Measurements from ENCODE around the gene CTNNA3.

CTNNA3 gene

GRCh38 chr10:66803174-66803573 is 892.8 kb downstream of the CTNNA3 start:
- H3K27me3 ChIP-seq: no peaks in the 10 kb centered on the region
- no peaks in the 10 kb centered on the region for H3K9me3 ChIP-seq
- TF ChIP-seq CTCF (IDR thresholded peaks at IDR 0.05; ENCODE audit: low read depth, low read length): no peak
- H3K4me1 ChIP-seq: no peaks in the 10 kb centered on the region; the same call in 1 of the 2 replicates
- no peak for DNase-seq
- H3K36me3 ChIP-seq: no peaks in the 10 kb centered on the region
- no peak overlapping the region for H3K4me3 ChIP-seq (ENCODE audit: low read depth, low read length)

- H3K9me3 ChIP-seq: no peaks in the 10 kb centered on the region
- no peaks in the 10 kb centered on the region for H3K36me3 ChIP-seq
- H3K4me1 ChIP-seq: no peaks in the 10 kb centered on the region; the same call in 1 of the 2 replicates
- DNase-seq: no peak
- no peak overlapping the region for H3K4me3 ChIP-seq (ENCODE audit: low read depth, low read length)
- TF ChIP-seq CTCF (IDR thresholded peaks at IDR 0.05; ENCODE audit: low read depth, low read length): no peak
- H3K27me3 ChIP-seq: no peaks in the 10 kb centered on the region
These were observed 896.5 kb downstream of the CTNNA3 start for GRCh38 chr10:66799474-66799873.

GRCh38 chr10:66795866-66796265 is 900.1 kb downstream of the CTNNA3 start:
- H3K36me3 ChIP-seq: no peaks in the 10 kb centered on the region
- no peaks in the 10 kb centered on the region for H3K4me1 ChIP-seq
- no peaks in the 10 kb centered on the region for H3K9me3 ChIP-seq
- no peak for DNase-seq
- TF ChIP-seq CTCF (IDR thresholded peaks at IDR 0.05; ENCODE audit: low read depth, low read length): no peak
- H3K27me3 ChIP-seq: no peaks in the 10 kb centered on the region
- H3K4me3 ChIP-seq (ENCODE audit: low read depth, low read length): no peak overlapping the region

GRCh38 chr10:66792441-66792840 is 903.6 kb downstream of the CTNNA3 start:
- Histone ChIP-seq H3K36me3 (no peaks in the 10 kb centered on the region), H3K27me3 (no peaks in the 10 kb centered on the region), H3K4me1 (no peaks in the 10 kb centered on the region), H3K9me3 (no peaks in the 10 kb centered on the region), H3K4me3 (ENCODE audit: low read depth, low read length) (no peak overlapping the region)
- TF ChIP-seq CTCF (IDR thresholded peaks at IDR 0.05; ENCODE audit: low read depth, low read length): no peak
- DNase-seq: no peak

- DNase-seq: peak; percentile 5
- H3K9me3 ChIP-seq: no peaks in the 10 kb centered on the region
- no peaks in the 10 kb centered on the region for H3K4me1 ChIP-seq
- no peak for TF ChIP-seq CTCF (IDR thresholded peaks at IDR 0.05; ENCODE audit: low read depth, low read length)
- no peaks in the 10 kb centered on the region for H3K36me3 ChIP-seq
- H3K4me3 ChIP-seq (ENCODE audit: low read depth, low read length): peak overlapping the region; percentile 2; the same call in 1 of the 2 replicates
- H3K27me3 ChIP-seq: no peaks in the 10 kb centered on the region
These were observed 907.6 kb downstream of the CTNNA3 start for GRCh38 chr10:66788178-66788987.

GRCh38 chr10:66786709-66787108 is 909.3 kb downstream of the CTNNA3 start:
- DNase-seq: no peak

More at GRCh38 chr10:66786709-66787108, 909.3 kb downstream of the CTNNA3 start:
- no peaks in the 10 kb centered on the region for H3K36me3 ChIP-seq
- H3K4me3 ChIP-seq (ENCODE audit: low read depth, low read length): no peak overlapping the region
- no peaks in the 10 kb centered on the region for H3K9me3 ChIP-seq
- TF ChIP-seq CTCF (IDR thresholded peaks at IDR 0.05; ENCODE audit: low read depth, low read length): no peak
- H3K27me3 ChIP-seq: no peaks in the 10 kb centered on the region
- no peaks in the 10 kb centered on the region for H3K4me1 ChIP-seq

Data from BE2C (cell line).